Hepatocyte (in vitro differentiated cells): ENCODE measurements around the gene ZNF750. TPM values are rescaled to one million over a fixed set of nuclear protein-coding genes. Genes with fewer than 3 reads are reported as not detected.

ENCODE experiments used
- DNase-seq: peaks from one replicate; pipeline ENCODE4 v3.0.0-alpha.2; 2016; ENCODE audit warnings: low spot score
- H2AFZ ChIP-seq: fragments of 200-600 bp; sonication (generic); 2 replicates; pipeline ENCODE4 v1.6.0; 2016; ENCODE audit warnings: antibody characterized with exemption, mild to moderate bottlenecking
- H3K27ac ChIP-seq: fragments of 200-600 bp; sonication (generic); 2 replicates; pipeline ENCODE4 v1.5.1; 2016; ENCODE audit warnings: mild to moderate bottlenecking
- H3K27me3 ChIP-seq: fragments of 200-600 bp; sonication (generic); 2 replicates; pipeline ENCODE4 v1.6.1; 2016
- H3K36me3 ChIP-seq: fragments of 200-600 bp; sonication (generic); replicated peaks from 2 replicates; pipeline ENCODE4 v1.5.1; 2016; ENCODE audit warnings: low read depth; ENCODE audit not compliant: insufficient read depth
- H3K4me1 ChIP-seq: fragments of 200-600 bp; sonication (generic); 2 replicates; pipeline ENCODE4 v1.5.1; 2016; ENCODE audit warnings: mild to moderate bottlenecking, moderate library complexity; ENCODE audit not compliant: insufficient read depth
- H3K4me2 ChIP-seq: fragments of 200-600 bp; sonication (generic); 2 replicates; pipeline ENCODE4 v1.6.0; 2016
- H3K4me3 ChIP-seq: fragments of 200-600 bp; sonication (generic); 2 replicates; pipeline ENCODE4 v1.5.1; 2016; ENCODE audit warnings: mild to moderate bottlenecking
- H3K79me2 ChIP-seq: fragments of 200-600 bp; sonication (generic); 2 replicates; pipeline ENCODE4 v1.6.0; 2017; ENCODE audit warnings: mild to moderate bottlenecking
- H3K9me2 ChIP-seq: fragments of 200-600 bp; sonication (generic); replicated peaks from 2 replicates; pipeline ENCODE4 v1.6.0; 2017; ENCODE audit warnings: mild to moderate bottlenecking; ENCODE audit not compliant: insufficient read depth
- H3K9me3 ChIP-seq: fragments of 200-600 bp; sonication (generic); 2 replicates; pipeline ENCODE4 v1.5.1; 2016; ENCODE audit warnings: low read depth, mild to moderate bottlenecking
- H4K20me1 ChIP-seq: fragments of 200-600 bp; sonication (generic); 2 replicates; pipeline ENCODE4 v1.6.0; 2016; ENCODE audit warnings: mild to moderate bottlenecking; ENCODE audit not compliant: insufficient read depth, poor library complexity, severe bottlenecking
- EZH2 ChIP-seq: fragments of 200-600 bp; sonication (generic); IDR thresholded peaks from 2 replicates; pipeline ENCODE4 v1.6.1; 2016; ENCODE audit warnings: antibody characterized with exemption, mild to moderate bottlenecking, borderline replicate concordance
- EZH2phosphoT487 ChIP-seq: fragments of 200-600 bp; sonication (generic); IDR thresholded peaks from one replicate; pipeline ENCODE4 v1.6.1; 2018; ENCODE audit warnings: antibody characterized with exemption, mild to moderate bottlenecking, low read depth, moderate library complexity; ENCODE audit not compliant: unreplicated experiment, severe bottlenecking
- WGBS: methylation state at CpG from one replicate; pipeline ENCODE4 v1.1.6; 2016; ENCODE audit warnings: low lambda C conversion rate; ENCODE audit errors: missing lambda C conversion rate; 5-methylcytosine and 5-hydroxymethylcytosine counted together
- polyA plus RNA-seq: library from polyadenylated mRNA; unstranded; fragments of >200 nt; fragmentation: Nextera tagmentation; extraction: Ambion mirVana; gene quantifications from 2 replicates; pipeline ENCODE4 v1.2.1, GENCODE V29; 2016
- total RNA-seq: library from RNA; depleted of rRNA; stranded (reverse); fragments of >200 nt; gene quantifications from 2 replicates; pipeline ENCODE4 v1.2.3, GENCODE V29; 2014
- TF ChIP-seq, protein P1 (sequence below): fragments of 200-600 bp; sonication (generic); IDR thresholded peaks from 2 replicates; pipeline ENCODE4 v1.5.1; 2016; ENCODE audit warnings: antibody characterized with exemption, mild to moderate bottlenecking; ENCODE audit not compliant: poor library complexity

Gene ZNF750
- total and polyA plus RNA-seq, 2 experiments from 2014 or later = 0.27 to 2.1 TPM

DNA sequence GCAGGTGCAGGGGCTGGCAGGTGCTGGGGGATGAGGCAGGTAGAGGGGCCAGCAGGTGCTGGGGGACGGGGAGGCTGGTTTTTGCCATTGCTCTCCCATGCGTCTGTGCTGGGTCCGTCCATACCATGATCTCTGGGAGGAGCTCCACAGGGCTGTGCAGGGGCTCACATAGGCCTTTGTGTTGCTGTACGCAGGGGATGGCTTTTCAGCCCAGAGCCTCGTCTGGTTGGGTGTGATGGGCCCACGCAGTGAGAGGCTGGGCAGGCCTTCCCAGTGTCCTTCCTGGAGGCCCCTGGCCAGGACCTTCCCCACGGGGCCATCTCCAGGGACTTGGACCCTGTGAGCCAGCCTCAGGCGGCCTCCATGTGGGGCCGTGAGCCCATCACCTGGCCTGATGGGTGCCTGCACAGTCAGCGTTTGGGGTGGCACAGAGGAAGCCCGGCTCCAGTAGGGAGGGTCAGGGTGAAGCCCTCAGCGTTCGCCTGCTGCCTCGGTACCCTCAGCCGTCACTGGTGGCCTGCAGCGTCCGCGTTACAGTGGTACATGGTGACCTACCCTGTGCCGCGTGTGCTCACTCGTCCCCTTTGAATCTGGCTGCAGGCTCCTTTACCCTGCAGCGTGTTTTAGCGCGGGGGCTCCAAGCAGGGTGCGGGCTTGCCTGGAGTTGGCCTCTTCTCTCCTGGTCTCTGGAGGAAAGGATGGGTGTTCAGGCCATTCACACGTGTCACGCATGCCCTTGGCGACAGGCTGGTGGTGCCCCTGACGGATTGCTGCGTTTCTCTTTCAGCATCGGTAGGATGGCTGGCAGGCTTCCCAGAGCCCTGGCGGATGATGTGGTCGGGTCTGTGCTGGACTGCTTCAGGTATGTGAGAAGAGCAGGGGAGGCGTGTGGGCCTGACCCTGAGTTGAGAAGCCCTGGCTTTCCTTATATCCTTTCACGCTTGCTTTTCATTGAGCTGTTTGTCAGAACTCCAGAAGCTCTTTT lies 30.6 kb downstream of the ZNF750 start:
- Histone ChIP-seq H3K79me2 (no peaks in the 10 kb centered on the region), H3K4me1 (no peaks in the 10 kb centered on the region), H3K27ac (no peak overlapping the region), H3K4me2 (no peak overlapping the region), H3K9me3 (no peaks in the 10 kb centered on the region), H4K20me1 (no peaks in the 10 kb centered on the region), H3K9me2 (no peaks in the 10 kb centered on the region), H3K4me3 (no peak overlapping the region), H2AFZ (no peak overlapping the region), H3K36me3 (no peaks in the 10 kb centered on the region), H3K27me3 (no peaks in the 10 kb centered on the region)
- WGBS = 95% methylated on average over 35 of the region's 35 CpGs
- no peak for TF ChIP-seq EZH2phosphoT487
- no peak for TF ChIP-seq EZH2
- no peak for DNase-seq

DNA sequence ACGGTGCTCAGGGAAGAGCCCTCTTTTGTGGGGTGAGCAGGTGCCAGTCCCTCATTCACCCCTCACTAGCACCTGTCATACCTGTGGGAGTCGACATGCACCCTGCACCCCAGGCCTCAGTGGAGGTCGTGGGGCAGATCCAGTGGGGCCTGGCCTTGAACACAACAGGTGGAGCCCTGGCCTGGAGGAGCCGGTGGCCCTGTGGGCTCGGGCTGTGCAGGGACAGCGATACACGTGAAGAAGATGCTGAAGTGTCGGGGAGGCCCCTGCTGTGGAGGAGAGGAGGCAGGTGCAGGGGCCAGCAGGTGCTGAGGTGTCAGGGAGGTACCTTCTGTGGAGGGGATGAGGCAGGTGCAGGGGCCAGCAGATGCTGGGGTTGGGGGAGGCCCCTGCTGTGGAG lies 31.8 kb downstream of the ZNF750 start:
- 97% methylated on average over 8 of the region's 8 CpGs for WGBS
- Histone ChIP-seq H4K20me1 (no peaks in the 10 kb centered on the region), H3K27ac (no peak overlapping the region), H3K4me3 (no peak overlapping the region), H3K4me2 (no peak overlapping the region), H3K36me3 (no peaks in the 10 kb centered on the region), H3K4me1 (no peaks in the 10 kb centered on the region), H3K27me3 (no peaks in the 10 kb centered on the region), H3K79me2 (no peaks in the 10 kb centered on the region), H3K9me3 (no peaks in the 10 kb centered on the region), H2AFZ (no peak overlapping the region), H3K9me2 (no peaks in the 10 kb centered on the region)
- no peak for TF ChIP-seq EZH2
- TF ChIP-seq, protein P1, sequence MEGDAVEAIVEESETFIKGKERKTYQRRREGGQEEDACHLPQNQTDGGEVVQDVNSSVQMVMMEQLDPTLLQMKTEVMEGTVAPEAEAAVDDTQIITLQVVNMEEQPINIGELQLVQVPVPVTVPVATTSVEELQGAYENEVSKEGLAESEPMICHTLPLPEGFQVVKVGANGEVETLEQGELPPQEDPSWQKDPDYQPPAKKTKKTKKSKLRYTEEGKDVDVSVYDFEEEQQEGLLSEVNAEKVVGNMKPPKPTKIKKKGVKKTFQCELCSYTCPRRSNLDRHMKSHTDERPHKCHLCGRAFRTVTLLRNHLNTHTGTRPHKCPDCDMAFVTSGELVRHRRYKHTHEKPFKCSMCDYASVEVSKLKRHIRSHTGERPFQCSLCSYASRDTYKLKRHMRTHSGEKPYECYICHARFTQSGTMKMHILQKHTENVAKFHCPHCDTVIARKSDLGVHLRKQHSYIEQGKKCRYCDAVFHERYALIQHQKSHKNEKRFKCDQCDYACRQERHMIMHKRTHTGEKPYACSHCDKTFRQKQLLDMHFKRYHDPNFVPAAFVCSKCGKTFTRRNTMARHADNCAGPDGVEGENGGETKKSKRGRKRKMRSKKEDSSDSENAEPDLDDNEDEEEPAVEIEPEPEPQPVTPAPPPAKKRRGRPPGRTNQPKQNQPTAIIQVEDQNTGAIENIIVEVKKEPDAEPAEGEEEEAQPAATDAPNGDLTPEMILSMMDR = no peak
- no peak for TF ChIP-seq EZH2phosphoT487
- no peak for DNase-seq

DNA sequence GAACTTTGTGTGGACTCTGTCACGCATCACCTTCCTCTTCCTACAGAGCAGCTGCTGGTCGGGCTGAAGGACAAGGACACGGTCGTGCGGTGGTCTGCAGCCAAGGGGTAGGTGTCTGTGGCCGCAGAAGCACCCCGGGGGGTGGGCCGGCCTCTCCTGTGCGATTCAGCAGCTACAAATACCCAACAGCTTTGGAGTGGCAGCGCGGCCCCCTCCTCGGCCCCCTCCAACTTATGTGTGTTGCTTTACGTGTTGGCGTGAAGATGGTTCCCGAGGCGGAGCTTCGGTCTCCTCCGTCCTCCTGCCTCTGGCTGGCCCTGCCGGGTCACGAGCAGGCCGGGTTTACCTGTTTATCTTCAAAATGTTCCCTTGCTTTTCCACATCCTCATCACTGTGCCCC lies 32.3 kb downstream of the ZNF750 start:
- Histone ChIP-seq H3K36me3 (no peaks in the 10 kb centered on the region), H3K9me2 (no peaks in the 10 kb centered on the region)

DNA sequence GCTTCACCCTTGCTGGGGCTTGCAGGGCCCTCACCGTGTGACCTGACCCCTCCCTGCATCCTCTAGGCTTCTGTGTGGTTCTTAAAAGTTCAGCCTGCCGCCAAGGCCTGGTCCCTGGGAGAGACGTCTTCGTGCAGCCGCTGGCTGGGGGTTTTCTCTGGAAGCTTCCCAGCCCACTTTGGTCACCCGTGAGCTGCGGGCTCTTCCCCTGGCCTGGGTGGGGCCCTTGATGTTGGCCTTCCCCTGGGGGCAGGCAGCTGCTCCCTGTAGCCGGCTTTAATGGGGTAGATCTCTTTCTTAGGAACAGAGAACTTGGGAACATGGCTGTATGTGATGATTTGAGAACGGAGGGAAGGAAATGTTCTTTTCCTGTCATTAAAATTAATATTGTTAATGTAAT lies 32.7 kb downstream of the ZNF750 start:
- Histone ChIP-seq H2AFZ (no peak overlapping the region), H4K20me1 (no peaks in the 10 kb centered on the region), H3K4me3 (no peak overlapping the region), H3K4me1 (no peaks in the 10 kb centered on the region), H3K79me2 (no peaks in the 10 kb centered on the region), H3K9me3 (no peaks in the 10 kb centered on the region), H3K36me3 (no peaks in the 10 kb centered on the region), H3K9me2 (no peaks in the 10 kb centered on the region), H3K27ac (no peak overlapping the region), H3K27me3 (no peaks in the 10 kb centered on the region), H3K4me2 (no peak overlapping the region)
- TF ChIP-seq EZH2phosphoT487 = no peak
- no peak for TF ChIP-seq EZH2
- TF ChIP-seq, protein P1 = no peak
- 72% methylated on average over 9 of the region's 9 CpGs for WGBS
- DNase-seq = no peak

More for the DNA sequence above, 32.3 kb downstream of the ZNF750 start:
- H3K4me2 ChIP-seq = no peak overlapping the region
- no peaks in the 10 kb centered on the region for H3K9me3 ChIP-seq
- TF ChIP-seq, protein P1 = no peak
- TF ChIP-seq EZH2 = no peak
- H4K20me1 ChIP-seq = no peaks in the 10 kb centered on the region
- H3K27me3 ChIP-seq = no peaks in the 10 kb centered on the region
- WGBS = 95% methylated on average over 18 of the region's 21 CpGs
- DNase-seq = no peak
- H3K4me3 ChIP-seq = no peak overlapping the region
- H3K4me1 ChIP-seq = no peaks in the 10 kb centered on the region
- H2AFZ ChIP-seq = no peak overlapping the region
- H3K79me2 ChIP-seq = no peaks in the 10 kb centered on the region
- no peak overlapping the region for H3K27ac ChIP-seq
